H1 (cell line): Measurements from ENCODE around the gene KCTD11. TPM values are rescaled to one million over a fixed set of nuclear protein-coding genes. Genes with fewer than 3 reads are reported as not detected.

Source experiments
- CTCF ChIA-PET: fragments of 300-600 bp; sonication (Branson Sonifier 250); formaldehyde crosslinking; loops from one replicate; lab custom pipeline; 2021; ENCODE audit not compliant: partially characterized antibody; lab: Charles Lee
- POLR2A ChIA-PET: fragments of 300-600 bp; sonication (Branson Sonifier 250); formaldehyde crosslinking; loops from one replicate; lab custom pipeline; 2021; ENCODE audit warnings: inconsistent platforms; ENCODE audit not compliant: partially characterized antibody; lab: Charles Lee
- DNase-seq, 2 experiments: peaks; one replicate each; pipeline versions ENCODE4 v3.0.0 to v3.0.0-alpha.2; 2010 to 2022; ENCODE audit warnings: low spot score in 2 of 2, low read depth in 1 of 2, mixed read lengths in 1 of 2
- FAIRE-seq: peaks from 2 replicates; lab custom pipeline; 2011; peaks lifted over from hg19 to GRCh38; lab: Jason Lieb, UNC
- H2AFZ ChIP-seq: 2 replicates; pipeline ENCODE4 v1.8.1; 2012; ENCODE audit warnings: low read length, inconsistent platforms
- H2AK5ac ChIP-seq: 2 replicates; pipeline ENCODE4 v1.6.1; 2013; ENCODE audit warnings: low read depth, low read length
- H2BK120ac ChIP-seq: replicated peaks from 2 replicates; pipeline ENCODE3; 2013; ENCODE audit warnings: low read depth, low read length, inconsistent platforms
- H2BK12ac ChIP-seq: 2 replicates; pipeline ENCODE4 v1.6.1; 2013; ENCODE audit warnings: low read depth, low read length
- H2BK15ac ChIP-seq: 2 replicates; pipeline ENCODE4 v1.6.1; 2013; ENCODE audit warnings: low read length
- H2BK20ac ChIP-seq: 2 replicates; pipeline ENCODE4 v1.6.1; 2013; ENCODE audit warnings: low read length
- H2BK5ac ChIP-seq: 2 replicates; pipeline ENCODE4 v1.6.1; 2013; ENCODE audit warnings: low read depth, low read length
- H3K14ac ChIP-seq: 2 replicates; pipeline ENCODE4 v1.6.1; 2013; ENCODE audit warnings: inconsistent platforms; ENCODE audit not compliant: insufficient read length
- H3K18ac ChIP-seq: 2 replicates; pipeline ENCODE4 v1.6.1; 2013; ENCODE audit warnings: low read length; ENCODE audit errors: extremely low read depth
- H3K23ac ChIP-seq: 2 replicates; pipeline ENCODE4 v1.6.1; 2013; ENCODE audit warnings: inconsistent platforms; ENCODE audit not compliant: insufficient read length
- H3K23me2 ChIP-seq: 2 replicates; pipeline ENCODE4 v1.6.1; 2013; ENCODE audit warnings: low read depth, low read length
- H3K27ac ChIP-seq: 2 replicates; pipeline ENCODE4 v1.6.1; 2011; ENCODE audit warnings: low read depth, low read length, inconsistent platforms
- H3K27me3 ChIP-seq, 4 experiments: replicated peaks in 1 of 4; 1 replicate in 1 of 4; 2 replicates in 3 of 4; pipeline versions ENCODE4 v1.6.1 to v1.8.1; 2011 to 2013; ENCODE audit warnings: low read length in 3 of 4, mild to moderate bottlenecking in 3 of 4, inconsistent platforms in 2 of 4, mixed read lengths in 2 of 4, moderate library complexity in 1 of 4; ENCODE audit not compliant: control insufficient read depth in 3 of 4, insufficient read depth in 3 of 4; ENCODE audit errors: extremely low read depth in 1 of 4
- H3K36me3 ChIP-seq, 4 experiments: 2 replicates each; pipeline versions ENCODE4 v1.6.1 to v1.8.1; 2011 to 2013; ENCODE audit warnings: mild to moderate bottlenecking in 4 of 4, low read length in 3 of 4, moderate library complexity in 2 of 4, control low read depth in 1 of 4, inconsistent platforms in 1 of 4; ENCODE audit not compliant: insufficient read depth in 4 of 4, control insufficient read depth in 2 of 4
- H3K4ac ChIP-seq: replicated peaks from 2 replicates; pipeline ENCODE3; 2013; ENCODE audit warnings: low read length, low read depth, mixed read lengths, inconsistent platforms; ENCODE audit not compliant: insufficient read length
- H3K4me1 ChIP-seq, 4 experiments: replicated peaks in 1 of 4; 1 replicate in 1 of 4; 2 replicates in 3 of 4; pipeline versions ENCODE4 v1.6.1 to v1.8.1; 2011 to 2013; ENCODE audit warnings: low read length in 3 of 4, inconsistent platforms in 2 of 4, mixed read lengths in 1 of 4; ENCODE audit not compliant: insufficient read depth in 4 of 4, control insufficient read depth in 3 of 4
- H3K4me2 ChIP-seq, 2 experiments: 2 replicates each; pipeline versions ENCODE4 v1.6.1 to v1.8.1; 2011 to 2013; ENCODE audit warnings: low read depth in 2 of 2, low read length in 2 of 2, control low read depth in 1 of 2, inconsistent platforms in 1 of 2, mild to moderate bottlenecking in 1 of 2; ENCODE audit not compliant: insufficient read depth in 1 of 2
- H3K4me3 ChIP-seq, 4 experiments: fragments of 200-600, 300-600 bp in 1 of 4; sonication (generic), shearing (Covaris generic), sonication (Bioruptor Twin) in 1 of 4; 2 replicates each; pipeline versions ENCODE4 v1.5.1 to v1.8.1; 2011 to 2016; ENCODE audit warnings: low read length in 4 of 4, low read depth in 3 of 4, control low read depth in 2 of 4, inconsistent platforms in 2 of 4, mild to moderate bottlenecking in 2 of 4, mixed read lengths in 1 of 4, moderate library complexity in 1 of 4; ENCODE audit not compliant: insufficient read depth in 2 of 4; ENCODE audit errors: extremely low read depth in 1 of 4
- H3K56ac ChIP-seq: replicated peaks from 2 replicates; pipeline ENCODE3; 2013; ENCODE audit warnings: low read depth, mild to moderate bottlenecking, mixed read lengths, low read length, inconsistent platforms; ENCODE audit not compliant: insufficient read length
- H3K79me1 ChIP-seq: 2 replicates; pipeline ENCODE4 v1.6.1; 2013; ENCODE audit warnings: low read depth, low read length, control low read depth
- H3K79me2 ChIP-seq, 2 experiments: 2 replicates each; pipeline versions ENCODE4 v1.6.1 to v1.8.1; 2012 to 2013; ENCODE audit warnings: low read length in 2 of 2, mild to moderate bottlenecking in 2 of 2, inconsistent platforms in 1 of 2; ENCODE audit not compliant: insufficient read depth in 2 of 2, control insufficient read depth in 1 of 2
- H3K9ac ChIP-seq, 4 experiments: replicated peaks in 1 of 4; 1 replicate in 1 of 4; 2 replicates in 3 of 4; pipeline versions ENCODE4 v1.6.1 to v1.8.1; 2011 to 2013; ENCODE audit warnings: low read depth in 3 of 4, low read length in 3 of 4, control low read depth in 2 of 4, mild to moderate bottlenecking in 2 of 4, moderate library complexity in 2 of 4, inconsistent platforms in 1 of 4; ENCODE audit errors: extremely low read depth in 1 of 4
- H3K9me3 ChIP-seq, 2 experiments: 2 replicates each; pipeline versions ENCODE4 v1.6.1 to v1.8.1; 2012 to 2013; ENCODE audit warnings: mild to moderate bottlenecking in 2 of 2, moderate library complexity in 2 of 2, control low read depth in 1 of 2, inconsistent platforms in 1 of 2, low read depth in 1 of 2, low read length in 1 of 2, mixed read lengths in 1 of 2; ENCODE audit not compliant: insufficient read depth in 2 of 2
- H4K20me1 ChIP-seq, 2 experiments: replicated peaks in 1 of 2; 2 replicates each; pipeline versions ENCODE3 to v1.8.1; 2011 to 2013; ENCODE audit warnings: inconsistent platforms in 2 of 2, low read length in 2 of 2, mild to moderate bottlenecking in 1 of 2; ENCODE audit not compliant: insufficient read depth in 2 of 2, control insufficient read depth in 1 of 2
- H4K5ac ChIP-seq: 2 replicates; pipeline ENCODE4 v1.6.1; 2013; ENCODE audit warnings: low read length, low read depth, mixed read lengths, inconsistent platforms; ENCODE audit not compliant: insufficient read length
- H4K8ac ChIP-seq: 2 replicates; pipeline ENCODE4 v1.8.0; 2013; ENCODE audit warnings: mild to moderate bottlenecking, moderate library complexity, low read length, inconsistent platforms; ENCODE audit not compliant: insufficient read depth; ENCODE audit errors: extremely low read depth
- H4K91ac ChIP-seq: replicated peaks from 2 replicates; pipeline ENCODE3; 2013; ENCODE audit warnings: low read length, mixed read lengths, inconsistent platforms; ENCODE audit not compliant: insufficient read length
- KDM5A ChIP-seq: fragments of 200-600 bp; IDR thresholded peaks from 2 replicates; pipeline ENCODE4 v1.7.1; 2012; ENCODE audit warnings: mild to moderate bottlenecking, low read length, inconsistent platforms, mixed read lengths
- SIRT6 ChIP-seq: IDR thresholded peaks from one replicate; pipeline ENCODE4 v1.7.1; 2012; ENCODE audit warnings: low read length, inconsistent platforms
- SP4 ChIP-seq: IDR thresholded peaks from 2 replicates; pipeline ENCODE4 v1.6.1; 2012; ENCODE audit warnings: low read length, inconsistent platforms
- TEAD4 ChIP-seq: IDR thresholded peaks from 2 replicates; pipeline ENCODE4 v1.6.1; 2012; ENCODE audit warnings: low read depth, low read length, inconsistent platforms, mixed read lengths
- WGBS, 2 experiments: shearing (Covaris generic) in 1 of 2; methylation state at CpG; one replicate each; pipeline versions ENCODE4 v1.1.6 to v1.1.7; 2013 to 2015; ENCODE audit warnings: low lambda C conversion rate in 2 of 2, mixed read lengths in 2 of 2, inconsistent platforms in 1 of 2, low coverage in 1 of 2, missing lambda C conversion rate in 1 of 2; ENCODE audit not compliant: insufficient replicate concordance in 2 of 2, insufficient coverage in 1 of 2, insufficient read length in 1 of 2; ENCODE audit errors: extremely low coverage in 1 of 2, missing lambda C conversion rate in 1 of 2; 5-methylcytosine and 5-hydroxymethylcytosine counted together
- polyA plus RNA-seq, 7 experiments: library from polyadenylated mRNA; depleted of rRNA in 3 of 7; stranded (reverse) in 5 of 7; unstranded in 2 of 7; fragments of >200 nt in 5 of 7; fragments of 200-250 nt in 2 of 7; gene quantifications; 1 replicate in 5 of 7; 2 replicates in 1 of 7; 4 replicates in 1 of 7; pipeline versions ENCODE4 v1.2.1 to v1.2.3, GENCODE V29; 2011 to 2013; ENCODE audit warnings: missing spikeins in 2 of 7, mixed read lengths in 2 of 7
- total RNA-seq: library from RNA; stranded (reverse); fragmentation: NEBNext Ultra II Directional; extraction: Animal tissue kit (Norgen Biotek cat#: 25700); gene quantifications from 2 replicates; pipeline ENCODE4 v1.2.1, GENCODE V29; 2021
- TF ChIP-seq, protein P1 (sequence below), 3 experiments: IDR thresholded peaks; 1 replicate in 2 of 3; 2 replicates in 1 of 3; pipeline versions ENCODE4 v1.5.1 to v1.6.1; 2011; ENCODE audit warnings: low read length in 3 of 3, mild to moderate bottlenecking in 3 of 3, inconsistent platforms in 2 of 3, low read depth in 1 of 3, moderate library complexity in 1 of 3; ENCODE audit not compliant: insufficient read depth in 1 of 3; ENCODE audit errors: control extremely low read depth in 1 of 3

KCTD11 gene
- total and polyA plus RNA-seq, 2 of the 8 experiments (the other 6 are each of a cell fraction or from before 2014, with no cell fraction given), result 8.6 to 9.2 TPM

DNA sequence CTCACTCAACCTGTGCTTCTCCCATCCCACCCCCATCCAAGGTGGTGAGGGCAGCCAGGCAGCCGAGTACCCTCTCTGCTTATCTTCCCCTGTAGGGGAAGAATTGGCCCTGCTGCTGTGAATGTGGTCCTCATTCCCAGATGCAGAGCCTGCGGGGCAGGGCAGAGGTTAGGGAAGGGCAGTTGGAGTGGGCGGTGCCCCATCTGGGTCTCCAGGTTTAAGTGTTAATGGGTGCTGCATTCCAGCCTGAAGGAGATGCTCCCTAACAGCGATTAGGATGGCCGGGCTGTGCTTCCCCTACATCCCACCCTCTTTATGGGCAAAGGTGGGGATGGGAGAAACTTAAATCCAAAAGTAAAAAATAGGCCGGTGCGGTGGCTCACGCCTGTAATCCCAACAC is 15.1 kb downstream of the KCTD11 start:
- H3K4me1 ChIP-seq, result peaks cover 0 to 11% (median 4%) of the 10 kb centered on the region in 4 experiments; a peak in 5 of 7 replicates
- ChIA-PET POLR2A (interaction anchor here (0.8 to 2.7 kb wide), 3 partner anchors 12 to 214 kb away, joined by 3 to 10 read pairs (median 3); partner anchors contain the start of gene TMEM95), CTCF (interaction anchor here (1.0 to 1.1 kb wide), 2 partner anchors 11 to 19 kb away, joined by 3 read pairs; no protein-coding TSS in a partner anchor)
- peak overlapping the region; percentile 69 for H3K4ac ChIP-seq
- H3K4me2 ChIP-seq, result no peak overlapping the region
- no peak overlapping the region for H2BK120ac ChIP-seq
- DNase-seq, result no peak
- H4K8ac ChIP-seq, result 0 out of 2 replicates have a peak overlapping the region, but pooled peaks have one; percentile 68
- no peak overlapping the region for H2BK5ac ChIP-seq
- H3K56ac ChIP-seq, result no peak overlapping the region
- no peak overlapping the region for H4K91ac ChIP-seq
- no peaks in the 10 kb centered on the region for H3K36me3 ChIP-seq
- H3K9me3 ChIP-seq, result no peaks in the 10 kb centered on the region
- no peak overlapping the region for H3K27ac ChIP-seq
- H2AK5ac ChIP-seq, result no peak overlapping the region
- H3K23me2 ChIP-seq, result no peaks in the 10 kb centered on the region
- no peak overlapping the region for H2AFZ ChIP-seq
- H3K79me2 ChIP-seq, result no peaks in the 10 kb centered on the region
- peak overlapping the region in 1 of 4 experiments; percentile 32; a peak in 1 of 7 replicates for H3K9ac ChIP-seq
- no peak overlapping the region for H3K23ac ChIP-seq
- H3K4me3 ChIP-seq, result no peak overlapping the region
- no peak overlapping the region for H2BK15ac ChIP-seq
- 63% methylated on average over 7 of the region's 8 CpGs; no CpG with 5 or more reads in 1 of the 2 experiments for WGBS, 2 experiments
- H3K14ac ChIP-seq, result no peak overlapping the region
- no peak overlapping the region for H4K5ac ChIP-seq
- no peak overlapping the region for H2BK20ac ChIP-seq
- no peaks in the 10 kb centered on the region for H3K27me3 ChIP-seq
- H3K18ac ChIP-seq, result no peak overlapping the region; the same call in 1 of the 2 replicates
- TF ChIP-seq KDM5A (no peak), TEAD4 (peak; percentile 54; the same call in 1 of the 2 replicates), SP4 (no peak), SIRT6 (no peak)
- TF ChIP-seq, protein P1, sequence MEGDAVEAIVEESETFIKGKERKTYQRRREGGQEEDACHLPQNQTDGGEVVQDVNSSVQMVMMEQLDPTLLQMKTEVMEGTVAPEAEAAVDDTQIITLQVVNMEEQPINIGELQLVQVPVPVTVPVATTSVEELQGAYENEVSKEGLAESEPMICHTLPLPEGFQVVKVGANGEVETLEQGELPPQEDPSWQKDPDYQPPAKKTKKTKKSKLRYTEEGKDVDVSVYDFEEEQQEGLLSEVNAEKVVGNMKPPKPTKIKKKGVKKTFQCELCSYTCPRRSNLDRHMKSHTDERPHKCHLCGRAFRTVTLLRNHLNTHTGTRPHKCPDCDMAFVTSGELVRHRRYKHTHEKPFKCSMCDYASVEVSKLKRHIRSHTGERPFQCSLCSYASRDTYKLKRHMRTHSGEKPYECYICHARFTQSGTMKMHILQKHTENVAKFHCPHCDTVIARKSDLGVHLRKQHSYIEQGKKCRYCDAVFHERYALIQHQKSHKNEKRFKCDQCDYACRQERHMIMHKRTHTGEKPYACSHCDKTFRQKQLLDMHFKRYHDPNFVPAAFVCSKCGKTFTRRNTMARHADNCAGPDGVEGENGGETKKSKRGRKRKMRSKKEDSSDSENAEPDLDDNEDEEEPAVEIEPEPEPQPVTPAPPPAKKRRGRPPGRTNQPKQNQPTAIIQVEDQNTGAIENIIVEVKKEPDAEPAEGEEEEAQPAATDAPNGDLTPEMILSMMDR (IDR thresholded peaks at IDR 0.05; ENCODE audit: control extremely low read depth in 1 of 3, insufficient read depth in 1 of 3, low read depth in 1 of 3, low read length in 3 of 3), result no peak
- TF ChIP-seq, all 59 proteins: peak for 1
- Histone ChIP-seq H3K79me1 (no peaks in the 10 kb centered on the region), H2BK12ac (peak overlapping the region; percentile 27; the same call in 1 of the 2 replicates), H4K20me1 (no peaks in the 10 kb centered on the region)
- FAIRE-seq, result no peak
